ENCODE results near the gene UROC1. TPM values are rescaled to one million over a fixed set of nuclear protein-coding genes. Genes with fewer than 3 reads are reported as not detected.

UROC1 gene
- total RNA-seq, 3 donors from 2014 or later: not detected

GRCh38 chr3:126468028-126468891, 49.3 kb downstream of the UROC1 start:
- no peak overlapping the region for H3K4me3 ChIP-seq
- DNase-seq (ENCODE audit: low spot score in 2 of 2): no peak
- H3K4me1 ChIP-seq: peaks cover 0 to 14% of the 10 kb centered on the region in 2 donors
- no peak overlapping the region for H3K27ac ChIP-seq
- H3K27me3 ChIP-seq: no peaks in the 10 kb centered on the region
- intact Hi-C loops (cut with DNase I; ENCODE audit: low total_unique reads): no loop called here
- no peaks in the 10 kb centered on the region for H3K9me3 ChIP-seq
- peaks cover 4% of the 10 kb centered on the region for H3K36me3 ChIP-seq
- TF ChIP-seq POLR2AphosphoS5 (IDR thresholded peaks at IDR 0.05): no peak
- TF ChIP-seq POLR2A (IDR thresholded peaks at IDR 0.05): no peak
- no peak for TF ChIP-seq CTCF (IDR thresholded peaks at IDR 0.05)

- intact Hi-C loops (cut with DNase I; ENCODE audit: low total_unique reads): no loop called here
- Histone ChIP-seq H3K27ac (no peak overlapping the region), H3K27me3 (no peaks in the 10 kb centered on the region), H3K4me1 (peaks cover 0 to 8% of the 10 kb centered on the region in 2 donors), H3K9me3 (no peaks in the 10 kb centered on the region), H3K4me3 (no peak overlapping the region), H3K36me3 (peaks cover 4% of the 10 kb centered on the region)
- TF ChIP-seq POLR2A (IDR thresholded peaks at IDR 0.05) (no peak), CTCF (IDR thresholded peaks at IDR 0.05) (no peak), POLR2AphosphoS5 (IDR thresholded peaks at IDR 0.05) (no peak)
- DNase-seq (ENCODE audit: low spot score in 2 of 2): no peak
These were observed 50.0 kb downstream of the UROC1 start for GRCh38 chr3:126467611-126467955.

- no peak for DNase-seq (ENCODE audit: low spot score in 2 of 2)
- H3K27me3 ChIP-seq: no peaks in the 10 kb centered on the region
- H3K4me3 ChIP-seq: no peak overlapping the region
- H3K27ac ChIP-seq: no peak overlapping the region
- H3K36me3 ChIP-seq: peaks cover 4% of the 10 kb centered on the region
- H3K9me3 ChIP-seq: no peaks in the 10 kb centered on the region
- intact Hi-C loops (cut with DNase I; ENCODE audit: low total_unique reads): no loop called here
- TF ChIP-seq POLR2AphosphoS5 (IDR thresholded peaks at IDR 0.05): no peak
- no peak for TF ChIP-seq CTCF (IDR thresholded peaks at IDR 0.05)
- TF ChIP-seq POLR2A (IDR thresholded peaks at IDR 0.05): no peak
- peaks cover 0 to 3% of the 10 kb centered on the region in 2 donors for H3K4me1 ChIP-seq
These were observed 50.5 kb downstream of the UROC1 start for GRCh38 chr3:126466886-126467610.

GRCh38 chr3:126465928-126466544, 51.5 kb downstream of the UROC1 start:
- peaks cover 4% of the 10 kb centered on the region for H3K36me3 ChIP-seq
- no peaks in the 10 kb centered on the region for H3K9me3 ChIP-seq
- intact Hi-C loops (cut with DNase I; ENCODE audit: low total_unique reads): no loop called here
- H3K27me3 ChIP-seq: no peaks in the 10 kb centered on the region
- no peak for DNase-seq (ENCODE audit: low spot score in 2 of 2)
- no peak overlapping the region for H3K4me3 ChIP-seq
- no peak overlapping the region for H3K27ac ChIP-seq
- TF ChIP-seq POLR2A (IDR thresholded peaks at IDR 0.05) (no peak), POLR2AphosphoS5 (IDR thresholded peaks at IDR 0.05) (no peak), CTCF (IDR thresholded peaks at IDR 0.05) (no peak)
- no peaks in the 10 kb centered on the region for H3K4me1 ChIP-seq

- Histone ChIP-seq H3K27me3 (no peaks in the 10 kb centered on the region), H3K4me3 (no peak overlapping the region), H3K4me1 (no peaks in the 10 kb centered on the region), H3K27ac (no peak overlapping the region), H3K36me3 (peaks cover 4% of the 10 kb centered on the region), H3K9me3 (no peaks in the 10 kb centered on the region)
- intact Hi-C loops (cut with DNase I; ENCODE audit: low total_unique reads): no loop called here
- TF ChIP-seq POLR2A (IDR thresholded peaks at IDR 0.05) (no peak), POLR2AphosphoS5 (IDR thresholded peaks at IDR 0.05) (no peak), CTCF (IDR thresholded peaks at IDR 0.05) (no peak)
- no peak for DNase-seq (ENCODE audit: low spot score in 2 of 2)
These were observed 52.6 kb downstream of the UROC1 start for GRCh38 chr3:126464997-126465396.

Data from breast epithelium (tissue), 4 donors.